GM12872 (cell line): ENCODE measurements around the gene CMTM6.
A peak's percentile ranks its signal among the peaks of the same experiment; 100 is the strongest.

Experiments
- TF ChIP-seq, protein P1 (sequence below): IDR thresholded peaks from 3 replicates; pipeline ENCODE4 v1.5.1; 2011; ENCODE audit warnings: low read depth, mild to moderate bottlenecking, low read length, moderate library complexity; ENCODE audit not compliant: insufficient read depth

The CMTM6 gene

DNA sequence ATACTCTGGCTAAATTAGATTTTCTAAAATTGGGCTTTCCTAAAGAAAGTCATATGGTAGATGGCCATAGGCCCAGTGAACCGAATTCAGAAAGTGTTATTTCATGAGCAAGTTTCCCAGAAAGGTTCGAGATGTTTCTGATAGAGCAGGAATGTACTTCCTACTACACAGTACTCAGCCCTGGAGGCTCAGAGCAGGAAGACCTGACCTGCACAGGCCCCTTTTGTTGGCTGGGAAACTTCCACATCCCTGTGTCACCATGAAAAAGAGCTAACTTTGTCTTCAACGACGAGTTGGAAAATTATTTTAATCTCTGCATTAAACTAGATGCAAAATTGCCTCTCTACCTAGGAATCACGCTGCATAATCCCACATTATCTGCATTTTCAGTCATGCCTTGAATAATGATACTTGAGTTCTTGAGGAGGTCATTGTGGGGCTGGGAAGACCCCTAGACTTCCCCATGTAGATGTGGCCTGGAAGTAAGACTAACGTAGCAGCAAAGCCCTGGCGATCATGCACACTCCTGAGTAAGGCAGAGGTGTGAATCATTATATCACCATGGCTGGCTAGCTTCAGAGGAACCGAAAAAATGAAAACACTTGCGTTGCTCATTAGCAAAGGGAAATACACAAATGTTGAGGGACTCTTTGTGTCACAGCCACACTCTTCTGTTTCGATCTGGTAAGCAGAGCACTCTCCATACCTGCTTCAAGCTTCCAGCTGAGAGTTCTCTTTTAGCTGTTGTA, 63.9 kb downstream of the CMTM6 start:
- TF ChIP-seq, protein P1, sequence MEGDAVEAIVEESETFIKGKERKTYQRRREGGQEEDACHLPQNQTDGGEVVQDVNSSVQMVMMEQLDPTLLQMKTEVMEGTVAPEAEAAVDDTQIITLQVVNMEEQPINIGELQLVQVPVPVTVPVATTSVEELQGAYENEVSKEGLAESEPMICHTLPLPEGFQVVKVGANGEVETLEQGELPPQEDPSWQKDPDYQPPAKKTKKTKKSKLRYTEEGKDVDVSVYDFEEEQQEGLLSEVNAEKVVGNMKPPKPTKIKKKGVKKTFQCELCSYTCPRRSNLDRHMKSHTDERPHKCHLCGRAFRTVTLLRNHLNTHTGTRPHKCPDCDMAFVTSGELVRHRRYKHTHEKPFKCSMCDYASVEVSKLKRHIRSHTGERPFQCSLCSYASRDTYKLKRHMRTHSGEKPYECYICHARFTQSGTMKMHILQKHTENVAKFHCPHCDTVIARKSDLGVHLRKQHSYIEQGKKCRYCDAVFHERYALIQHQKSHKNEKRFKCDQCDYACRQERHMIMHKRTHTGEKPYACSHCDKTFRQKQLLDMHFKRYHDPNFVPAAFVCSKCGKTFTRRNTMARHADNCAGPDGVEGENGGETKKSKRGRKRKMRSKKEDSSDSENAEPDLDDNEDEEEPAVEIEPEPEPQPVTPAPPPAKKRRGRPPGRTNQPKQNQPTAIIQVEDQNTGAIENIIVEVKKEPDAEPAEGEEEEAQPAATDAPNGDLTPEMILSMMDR: no peak

DNA sequence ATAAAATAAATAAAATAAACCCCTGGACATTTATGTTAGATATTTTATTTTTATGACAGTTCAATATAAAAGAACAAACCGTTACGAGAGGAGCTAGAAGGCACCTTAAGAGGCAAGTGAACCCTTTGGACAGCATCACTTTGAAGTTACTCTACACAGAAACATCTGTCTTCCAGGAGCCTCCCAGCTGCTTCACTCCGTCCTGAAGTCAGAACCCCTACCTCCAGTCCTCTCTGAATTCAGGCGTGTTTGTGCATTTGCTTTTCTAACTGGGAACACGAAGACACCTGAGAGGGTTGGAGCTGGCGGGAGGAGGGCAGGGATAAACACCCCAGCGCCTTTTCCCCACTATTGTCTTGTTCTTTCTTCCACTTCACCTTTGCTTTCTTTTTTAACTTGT, 64.8 kb downstream of the CMTM6 start:
- TF ChIP-seq, protein P1: no peak

GRCh38 chr3:32436816-32437189, 65.8 kb downstream of the CMTM6 start:
- TF ChIP-seq, protein P1: no peak

- TF ChIP-seq, protein P1: 0 out of 3 replicates have a peak, but pooled peaks have one; percentile 14
These were observed 66.5 kb downstream of the CMTM6 start for GRCh38 chr3:32435911-32436815.

- TF ChIP-seq, protein P1: no peak
These were observed 68.4 kb downstream of the CMTM6 start for GRCh38 chr3:32434206-32434605.

- TF ChIP-seq, protein P1: no peak
These were observed 69.7 kb downstream of the CMTM6 start for GRCh38 chr3:32432711-32433530.
